WTC11 (cell line): ENCODE measurements around the gene JADE3. TPM values are rescaled to one million over a fixed set of nuclear protein-coding genes. Genes with fewer than 3 reads are reported as not detected.

Experiments
- ATAC-seq: fragments of 200-7000 bp; cut with Tn5 transposase; 2 replicates; pipeline ENCODE4 v1.10.0; 2021; ENCODE audit warnings: mild to moderate bottlenecking, moderate library complexity
- CTCF ChIA-PET: fragments of 300-600 bp; sonication (Branson Sonifier 250); formaldehyde crosslinking; loops from one replicate; lab custom pipeline; 2021; ENCODE audit warnings: antibody characterized with exemption; lab: Charles Lee
- POLR2A ChIA-PET: fragments of 350-600 bp; sonication (Branson Sonifier 250); formaldehyde crosslinking; loops from one replicate; lab custom pipeline; 2021; ENCODE audit warnings: antibody characterized with exemption; lab: Charles Lee
- DNase-seq: peaks from one replicate; pipeline ENCODE4 v3.0.0; 2021; ENCODE audit warnings: low spot score
- H3K27ac Mint-ChIP-seq: 2 replicates; pipeline ENCODE4 v1.8.0; 2021; ENCODE audit warnings: mixed read lengths
- H3K27me3 Mint-ChIP-seq: 2 replicates; pipeline ENCODE4 v1.8.0; 2021; ENCODE audit warnings: low read depth, mild to moderate bottlenecking, moderate library complexity, mixed read lengths
- H3K36me3 Mint-ChIP-seq: 2 replicates; pipeline ENCODE4 v1.8.0; 2021; ENCODE audit warnings: mixed read lengths
- H3K4me1 Mint-ChIP-seq: 2 replicates; pipeline ENCODE4 v1.8.0; 2022; ENCODE audit warnings: mixed read lengths
- H3K4me3 Mint-ChIP-seq: 2 replicates; pipeline ENCODE4 v1.8.0; 2021; ENCODE audit warnings: mild to moderate bottlenecking, moderate library complexity, mixed read lengths
- H3K9me3 Mint-ChIP-seq: 2 replicates; pipeline ENCODE4 v1.8.0; 2021; ENCODE audit warnings: mixed read lengths
- CREM ChIP-seq: sonication (generic); formaldehyde crosslinking; IDR thresholded peaks from 2 replicates; pipeline ENCODE4 v1.8.1; 2022; ENCODE audit warnings: mild to moderate bottlenecking, missing genetic modification reagents, moderate library complexity
- E2F4 ChIP-seq: sonication (generic); formaldehyde crosslinking; IDR thresholded peaks from 2 replicates; pipeline ENCODE4 v1.8.1; 2022; ENCODE audit warnings: low read depth, mild to moderate bottlenecking, moderate library complexity, missing genetic modification reagents, borderline replicate concordance
- ERG ChIP-seq: fragments of 250-450 bp; sonication (Bioruptor Pico); IDR thresholded peaks from 2 replicates; pipeline ENCODE4 v1.8.0; 2021; ENCODE audit warnings: mild to moderate bottlenecking
- FOXP1 ChIP-seq: sonication (generic); formaldehyde crosslinking; IDR thresholded peaks from 2 replicates; pipeline ENCODE4 v1.8.0; 2022; ENCODE audit warnings: missing genetic modification reagents, mild to moderate bottlenecking, moderate library complexity, borderline replicate concordance
- GABPB1 ChIP-seq: sonication (generic); formaldehyde crosslinking; IDR thresholded peaks from 2 replicates; pipeline ENCODE4 v1.8.1; 2023; ENCODE audit warnings: mild to moderate bottlenecking, missing genetic modification reagents
- MAX ChIP-seq: sonication (generic); formaldehyde crosslinking; IDR thresholded peaks from 2 replicates; pipeline ENCODE4 v1.8.0; 2022; ENCODE audit warnings: mild to moderate bottlenecking, missing genetic modification reagents
- MXD4 ChIP-seq: fragments of 250-450 bp; sonication (Bioruptor Pico); IDR thresholded peaks from 2 replicates; pipeline ENCODE4 v1.8.0; 2021; ENCODE audit warnings: mild to moderate bottlenecking, moderate library complexity, borderline replicate concordance
- NR2C2 ChIP-seq: sonication (generic); formaldehyde crosslinking; IDR thresholded peaks from 2 replicates; pipeline ENCODE4 v1.8.0; 2022; ENCODE audit warnings: mild to moderate bottlenecking, missing genetic modification reagents
- OVOL2 ChIP-seq: fragments of 250-450 bp; sonication (Bioruptor Pico); IDR thresholded peaks from 2 replicates; pipeline ENCODE4 v1.9.0; 2021; ENCODE audit warnings: mild to moderate bottlenecking, borderline replicate concordance
- PREB ChIP-seq: sonication (generic); formaldehyde crosslinking; IDR thresholded peaks from 2 replicates; pipeline ENCODE4 v1.8.1; 2022; ENCODE audit warnings: mild to moderate bottlenecking, missing genetic modification reagents, moderate library complexity, borderline replicate concordance
- STAT6 ChIP-seq: sonication (generic); formaldehyde crosslinking; conservative IDR thresholded peaks from 2 replicates; pipeline ENCODE4 v1.8.1; 2023; ENCODE audit warnings: mild to moderate bottlenecking, low read depth, missing genetic modification reagents, moderate library complexity
- ZMAT4 ChIP-seq: fragments of 250-450 bp; sonication (Bioruptor Pico); IDR thresholded peaks from 2 replicates; pipeline ENCODE4 v1.9.0; 2021; ENCODE audit warnings: mild to moderate bottlenecking
- ZNF219 ChIP-seq: sonication (generic); formaldehyde crosslinking; IDR thresholded peaks from 2 replicates; pipeline ENCODE4 v1.8.0; 2023; ENCODE audit warnings: missing genetic modification reagents, mild to moderate bottlenecking, borderline replicate concordance
- ZNF317 ChIP-seq: sonication (generic); formaldehyde crosslinking; IDR thresholded peaks from 2 replicates; pipeline ENCODE4 v1.8.1; 2023; ENCODE audit warnings: low read depth, mild to moderate bottlenecking, moderate library complexity, missing genetic modification reagents, borderline replicate concordance
- ZSCAN18 ChIP-seq: fragments of 250-450 bp; sonication (Bioruptor Pico); IDR thresholded peaks from 2 replicates; pipeline ENCODE4 v2.1.2; 2022; ENCODE audit warnings: mild to moderate bottlenecking, moderate library complexity
- total RNA-seq: library from RNA; stranded (reverse); gene quantifications from 3 replicates; pipeline ENCODE4 v1.2.3, GENCODE V29; 2021

Gene JADE3
- total RNA-seq, 1 experiment from 2014 or later: 19.2 TPM

- H3K4me3 Mint-ChIP-seq: no peak overlapping the region; the same call in 1 of the 2 replicates
- H3K27ac Mint-ChIP-seq: peak overlapping the region; percentile 91
- H3K27me3 Mint-ChIP-seq: no peaks in the 10 kb centered on the region
- ChIA-PET POLR2A (interaction anchor here (0.6 kb wide), 1 partner anchor 207 kb away, joined by 3 read pairs; no protein-coding TSS in a partner anchor), CTCF (interaction anchor here (0.9 to 1.8 kb wide), 2 partner anchors 21 to 262 kb away, joined by 3 to 5 read pairs; partner anchors contain the start of gene NDUFB11)
- H3K36me3 Mint-ChIP-seq: peaks cover 3% of the 10 kb centered on the region; the same call in 1 of the 2 replicates
- TF ChIP-seq MAX (CRISPR knock-in tag) (no peak), ZNF317 (CRISPR knock-in tag) (no peak), ZNF219 (no peak), ERG (CRISPR knock-in tag) (no peak), E2F4 (CRISPR knock-in tag) (no peak), STAT6 (CRISPR knock-in tag) (no peak), PREB (CRISPR knock-in tag) (no peak), CREM (CRISPR knock-in tag) (no peak)
- no peaks in the 10 kb centered on the region for H3K9me3 Mint-ChIP-seq
- peak; percentile 11 for DNase-seq
- ATAC-seq: peak; percentile 93
- H3K4me1 Mint-ChIP-seq: peaks cover 7% of the 10 kb centered on the region
Measured at GRCh38 chrX:46882266-46882665, 30.0 kb upstream of the JADE3 start.

- TF ChIP-seq ZSCAN18 (no peak), ZMAT4 (CRISPR knock-in tag) (no peak)
- ATAC-seq (no peak), DNase-seq (no peak)
- Mint-ChIP-seq H3K36me3 (no peaks in the 10 kb centered on the region), H3K27me3 (no peaks in the 10 kb centered on the region), H3K27ac (no peak overlapping the region), H3K4me1 (peaks cover 7% of the 10 kb centered on the region), H3K4me3 (no peak overlapping the region), H3K9me3 (no peaks in the 10 kb centered on the region)
- ChIA-PET CTCF (no interaction called here), POLR2A (no interaction called here)
Measured at GRCh38 chrX:46884799-46885198, 27.4 kb upstream of the JADE3 start.

- ATAC-seq: no peak
Measured at GRCh38 chrX:46898207-46898606, 14.0 kb upstream of the JADE3 start.

More at GRCh38 chrX:46898207-46898606, 14.0 kb upstream of the JADE3 start:
- ChIA-PET POLR2A (no interaction called here), CTCF (no interaction called here)
- TF ChIP-seq GABPB1 (CRISPR knock-in tag): no peak
- no peak for TF ChIP-seq FOXP1 (CRISPR knock-in tag)
- TF ChIP-seq STAT6 (CRISPR knock-in tag): no peak
- TF ChIP-seq MXD4 (CRISPR knock-in tag): no peak
- no peak for TF ChIP-seq OVOL2 (CRISPR knock-in tag)
- TF ChIP-seq NR2C2 (CRISPR knock-in tag): no peak
- Mint-ChIP-seq H3K27ac (no peak overlapping the region), H3K27me3 (no peaks in the 10 kb centered on the region; the same call in 1 of the 2 replicates), H3K9me3 (no peaks in the 10 kb centered on the region), H3K4me3 (no peak overlapping the region), H3K4me1 (no peaks in the 10 kb centered on the region), H3K36me3 (no peaks in the 10 kb centered on the region)
- no peak for DNase-seq
